UCSD-AML1 (cell line): ENCODE measurements around the gene ZFP36L2.

Experiments
- DNase-seq: peaks from one replicate; lab custom pipeline; 2025; ENCODE audit not compliant: unreplicated experiment; lab: John Stamatoyannopoulos, UW

Gene ZFP36L2, protein sequence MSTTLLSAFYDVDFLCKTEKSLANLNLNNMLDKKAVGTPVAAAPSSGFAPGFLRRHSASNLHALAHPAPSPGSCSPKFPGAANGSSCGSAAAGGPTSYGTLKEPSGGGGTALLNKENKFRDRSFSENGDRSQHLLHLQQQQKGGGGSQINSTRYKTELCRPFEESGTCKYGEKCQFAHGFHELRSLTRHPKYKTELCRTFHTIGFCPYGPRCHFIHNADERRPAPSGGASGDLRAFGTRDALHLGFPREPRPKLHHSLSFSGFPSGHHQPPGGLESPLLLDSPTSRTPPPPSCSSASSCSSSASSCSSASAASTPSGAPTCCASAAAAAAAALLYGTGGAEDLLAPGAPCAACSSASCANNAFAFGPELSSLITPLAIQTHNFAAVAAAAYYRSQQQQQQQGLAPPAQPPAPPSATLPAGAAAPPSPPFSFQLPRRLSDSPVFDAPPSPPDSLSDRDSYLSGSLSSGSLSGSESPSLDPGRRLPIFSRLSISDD

DNA sequence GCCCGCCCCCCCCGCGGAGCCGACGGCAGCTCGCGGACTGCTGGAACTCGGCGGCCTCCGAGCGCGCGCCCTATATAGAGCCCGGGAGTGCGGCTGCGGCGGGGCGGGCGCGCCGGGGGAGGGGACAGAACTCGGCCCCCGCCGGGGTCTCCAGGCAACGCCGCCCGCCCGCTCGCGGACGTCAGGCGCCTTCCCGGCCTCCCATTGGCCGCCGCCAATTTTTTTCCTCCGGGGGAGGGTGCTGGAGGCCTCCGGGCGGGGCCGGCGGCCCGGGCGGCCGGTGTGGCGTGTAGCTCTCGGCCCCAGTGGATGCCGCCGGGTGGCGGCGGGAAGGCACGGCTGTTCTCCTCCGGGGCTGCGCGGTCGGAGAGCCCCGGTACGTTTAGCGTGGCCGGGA lies at the start of gene ZFP36L2:
TSS of gene ZFP36L2 (minus strand) at position 49 of the 397 bp plus-strand sequence. CDS start 291 bp downstream, outside the sequence.
- DNase-seq, result peak; percentile 94

DNA sequence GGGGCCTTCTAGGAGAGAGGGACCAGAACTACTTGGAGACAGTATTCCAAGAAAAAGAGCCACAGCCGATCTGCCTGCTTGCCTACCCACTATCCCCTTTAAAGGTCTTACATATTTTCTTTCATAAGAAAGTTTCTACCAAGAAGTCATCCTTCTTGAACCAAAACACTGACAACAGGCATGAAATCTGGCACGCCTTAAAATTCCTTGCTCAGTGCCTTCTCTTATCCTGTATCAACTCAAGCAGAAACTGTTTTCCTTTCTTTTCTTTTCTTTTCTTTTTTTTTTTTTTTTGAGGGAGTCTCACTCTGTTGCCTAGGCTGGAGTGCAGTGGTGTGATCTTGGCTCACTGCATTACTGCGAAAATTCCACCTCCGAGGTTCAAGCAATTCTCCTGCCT lies 48.3 kb upstream of the ZFP36L2 start:
- no peak for DNase-seq

- DNase-seq, result no peak
Observed at GRCh38 chr2:43274055-43274454, 47.6 kb upstream of the ZFP36L2 start.

DNA sequence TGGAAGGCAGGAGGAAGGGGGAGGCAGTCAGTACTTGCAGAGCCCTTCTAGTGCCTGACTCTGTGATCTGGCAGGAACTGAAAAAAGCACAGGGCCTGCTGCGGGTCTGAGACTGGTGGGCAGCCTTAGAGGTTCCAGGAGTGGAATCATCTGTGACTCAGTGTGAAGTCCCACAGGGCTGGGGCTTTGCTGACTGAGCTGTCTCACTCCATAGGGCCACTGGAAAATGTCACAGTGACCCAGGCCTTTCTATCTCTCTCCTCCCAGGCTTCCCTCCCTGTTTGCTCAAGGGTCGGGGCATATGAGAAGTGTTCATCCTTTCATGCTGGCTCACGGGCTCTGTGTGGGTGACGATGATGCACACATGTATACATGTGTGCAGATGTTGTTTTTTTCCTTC lies 47.1 kb upstream of the ZFP36L2 start:
- no peak for DNase-seq

- DNase-seq, result no peak
Observed at GRCh38 chr2:43270930-43271615, 44.7 kb upstream of the ZFP36L2 start.

DNA sequence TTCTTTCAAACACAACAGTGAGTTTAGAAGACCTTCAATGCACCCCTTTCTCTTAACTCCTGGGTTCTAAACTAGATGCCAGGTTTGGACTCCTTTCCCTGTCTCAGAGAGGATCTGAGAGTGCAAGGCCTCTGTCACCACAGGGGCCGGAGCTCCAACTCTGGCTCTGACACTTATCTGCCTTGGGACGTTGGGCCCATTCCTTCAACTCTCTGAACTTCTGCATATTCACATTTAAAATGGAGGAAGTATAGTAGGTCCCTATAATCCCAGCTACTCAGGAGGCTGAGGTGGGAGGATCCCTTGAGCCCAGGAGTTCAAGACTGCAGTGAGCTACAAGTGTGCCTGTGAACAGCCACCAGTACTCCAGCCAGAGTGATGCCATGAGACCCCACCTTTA lies 44.1 kb upstream of the ZFP36L2 start:
- no peak for DNase-seq

GRCh38 chr2:43269706-43270105 lies 43.3 kb upstream of the ZFP36L2 start:
- DNase-seq, result no peak

GRCh38 chr2:43269074-43269572 lies 42.7 kb upstream of the ZFP36L2 start:
- DNase-seq, result no peak

- DNase-seq, result no peak
Observed at GRCh38 chr2:43268066-43268953, 41.9 kb upstream of the ZFP36L2 start.

GRCh38 chr2:43267381-43267780 lies 41.0 kb upstream of the ZFP36L2 start:
- no peak for DNase-seq

GRCh38 chr2:43266711-43267111 lies 40.3 kb upstream of the ZFP36L2 start:
- DNase-seq, result no peak

DNA sequence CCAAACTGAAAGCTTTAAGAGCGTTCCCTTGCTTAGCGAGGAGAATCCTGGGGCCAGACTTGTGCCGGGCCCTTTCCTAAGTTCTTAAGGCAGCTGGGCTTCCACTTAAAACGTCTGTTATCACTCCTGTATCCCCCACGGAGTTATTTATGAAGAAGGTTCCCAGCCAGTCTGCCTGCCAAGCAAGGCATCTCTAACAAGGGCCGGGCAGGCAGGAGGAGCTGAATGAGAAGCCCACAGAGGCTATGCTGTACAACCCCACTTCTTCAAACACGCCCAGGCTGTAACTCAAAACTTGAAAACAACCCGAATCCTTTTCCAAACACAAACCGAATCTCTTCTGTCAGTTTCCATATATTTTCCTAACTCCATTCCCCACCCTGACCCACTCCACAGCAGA lies 39.0 kb upstream of the ZFP36L2 start:
- DNase-seq, result no peak

DNA sequence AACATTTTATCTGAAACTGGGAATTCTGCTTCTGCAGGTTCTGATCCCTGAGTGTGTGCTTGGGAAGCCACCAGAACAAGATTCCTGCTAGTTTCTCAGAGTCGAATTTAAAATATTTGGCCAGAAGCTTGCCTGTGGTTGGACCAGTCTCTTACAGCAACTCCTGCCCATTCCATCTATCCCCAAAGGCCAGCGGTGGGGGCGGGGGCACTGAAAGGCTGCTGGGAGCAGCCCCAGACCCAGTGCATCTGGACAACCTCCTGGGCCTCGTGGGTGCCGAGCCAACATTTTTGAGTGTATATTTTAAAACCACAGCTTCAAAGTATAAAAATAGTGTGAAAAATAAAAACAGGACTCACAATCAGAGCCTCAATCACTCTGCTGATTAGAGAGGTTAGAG lies 38.6 kb upstream of the ZFP36L2 start:
- DNase-seq, result no peak

DNA sequence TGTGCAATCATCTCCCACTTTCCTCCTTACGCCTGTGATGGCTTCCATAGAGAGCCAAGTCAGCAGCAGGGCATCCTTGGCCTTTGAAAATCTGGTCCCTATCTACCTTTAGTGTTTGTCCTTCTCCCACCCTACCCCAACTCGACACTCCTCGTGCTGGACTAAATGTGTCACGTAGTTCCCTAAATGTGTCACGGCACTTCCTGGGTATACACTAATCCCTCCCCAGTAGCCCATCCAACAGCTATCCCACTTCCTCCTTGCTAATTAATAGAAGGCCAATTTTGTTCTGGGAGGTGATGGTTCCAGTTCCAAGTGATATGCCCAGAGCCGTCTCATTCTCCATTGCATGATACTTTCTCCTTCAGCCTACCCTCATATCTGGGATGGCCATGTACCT lies 36.5 kb upstream of the ZFP36L2 start:
- no peak for DNase-seq

- DNase-seq, result no peak
Observed at GRCh38 chr2:43262239-43262638, 35.8 kb upstream of the ZFP36L2 start.

DNA sequence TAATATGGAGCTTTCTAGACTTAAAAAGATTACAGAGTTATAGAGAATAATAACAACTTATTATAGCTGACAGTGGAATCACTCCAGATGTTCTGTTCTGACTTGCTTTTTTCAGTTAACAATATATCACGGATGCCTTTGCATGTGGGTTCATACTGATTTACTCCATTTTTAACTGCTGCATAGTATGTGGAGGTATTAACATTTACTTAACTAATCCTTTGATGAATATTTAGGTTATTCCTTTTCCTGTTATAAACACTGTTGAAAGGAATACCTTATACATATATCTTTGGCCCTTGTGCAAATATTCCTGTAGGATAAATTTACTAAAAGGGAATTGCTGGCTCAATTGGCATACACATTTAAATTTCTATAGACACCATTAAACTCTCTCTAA lies 33.1 kb upstream of the ZFP36L2 start:
- no peak for DNase-seq

DNA sequence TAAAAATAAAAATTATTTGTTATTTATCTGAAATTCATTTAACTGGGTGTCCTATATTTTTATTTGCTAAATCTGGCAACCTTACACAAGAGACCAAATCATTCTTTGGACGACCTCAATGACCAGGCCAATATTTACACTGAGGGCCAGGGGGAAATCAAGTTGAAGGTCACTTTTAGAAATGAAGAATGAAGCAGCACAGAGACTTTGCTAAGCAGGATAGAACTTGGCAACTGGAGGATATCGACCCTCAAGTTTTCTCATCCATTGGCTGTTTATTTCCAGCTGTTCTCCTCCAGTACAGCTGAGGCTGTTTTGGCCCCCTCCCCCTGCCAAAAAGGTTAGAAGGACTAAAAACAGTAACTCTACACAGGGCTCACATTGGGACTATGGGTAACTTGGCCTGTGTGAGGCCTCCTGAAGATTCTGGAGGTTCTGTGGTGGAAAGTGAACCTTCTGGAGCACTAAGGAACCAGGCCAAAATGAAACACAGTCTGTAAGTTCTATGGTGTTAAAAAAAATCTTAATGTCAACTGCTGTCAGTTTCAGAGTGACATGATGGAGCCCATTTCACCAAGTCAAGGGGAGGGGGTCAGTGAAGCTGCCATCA lies 32.2 kb upstream of the ZFP36L2 start:
- no peak for DNase-seq

GRCh38 chr2:43255296-43255910 lies 29.0 kb upstream of the ZFP36L2 start:
- no peak for DNase-seq

DNA sequence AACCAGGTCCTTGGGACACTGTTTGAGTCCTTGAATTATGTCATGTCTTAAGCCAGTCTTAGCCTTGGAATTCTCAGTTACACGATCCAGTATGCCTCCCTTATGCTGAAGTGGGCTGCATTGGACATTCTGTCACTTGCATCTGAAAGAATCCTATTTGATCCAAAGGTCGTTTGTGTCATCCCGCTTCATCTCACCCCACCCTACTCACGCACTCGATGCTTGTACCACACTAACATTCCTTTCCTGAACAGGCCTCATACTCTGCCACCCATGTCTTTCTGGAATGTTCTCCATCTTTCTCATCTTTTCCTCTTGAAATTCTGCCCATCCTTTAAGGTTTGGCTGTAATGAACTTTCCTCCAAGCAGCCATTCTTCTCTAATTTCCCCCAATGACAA lies 27.9 kb upstream of the ZFP36L2 start:
- no peak for DNase-seq

DNA sequence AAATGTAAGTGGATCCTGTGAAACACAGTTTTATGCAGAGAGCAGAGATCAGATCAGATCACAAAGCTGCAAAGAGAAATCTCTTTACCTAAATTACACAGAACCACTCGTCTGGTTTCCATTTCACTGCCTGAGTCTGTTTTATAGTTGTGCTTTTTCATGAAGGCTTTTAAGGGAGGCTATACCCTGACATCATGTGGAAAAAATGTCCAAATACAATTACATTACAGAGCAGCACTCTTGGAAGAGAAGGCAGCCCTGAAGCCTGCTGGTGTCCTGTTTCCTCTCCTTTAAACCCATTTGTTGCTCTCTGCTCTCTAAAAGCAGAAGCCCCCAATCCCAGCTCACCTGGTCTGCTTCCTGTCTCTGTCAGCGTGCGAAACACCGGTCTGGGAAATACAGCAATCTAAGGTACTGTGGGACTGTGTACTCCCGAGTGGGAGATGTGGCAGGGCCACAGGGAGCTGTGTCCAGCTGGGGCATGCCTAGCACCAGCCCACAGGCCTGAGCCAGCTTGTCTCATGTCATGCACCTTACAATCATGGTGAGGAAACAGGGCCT lies 24.8 kb upstream of the ZFP36L2 start:
- no peak for DNase-seq
